ENCODE results near the gene TSPAN3. TPM values are rescaled to one million over a fixed set of nuclear protein-coding genes. Genes with fewer than 3 reads are reported as not detected.
A peak's percentile ranks its signal among the peaks of the same experiment; 100 is the strongest.

The TSPAN3 gene
- total RNA-seq, 4 donors from 2014 or later = 34.0 to 115 (median 93.0) TPM

DNA sequence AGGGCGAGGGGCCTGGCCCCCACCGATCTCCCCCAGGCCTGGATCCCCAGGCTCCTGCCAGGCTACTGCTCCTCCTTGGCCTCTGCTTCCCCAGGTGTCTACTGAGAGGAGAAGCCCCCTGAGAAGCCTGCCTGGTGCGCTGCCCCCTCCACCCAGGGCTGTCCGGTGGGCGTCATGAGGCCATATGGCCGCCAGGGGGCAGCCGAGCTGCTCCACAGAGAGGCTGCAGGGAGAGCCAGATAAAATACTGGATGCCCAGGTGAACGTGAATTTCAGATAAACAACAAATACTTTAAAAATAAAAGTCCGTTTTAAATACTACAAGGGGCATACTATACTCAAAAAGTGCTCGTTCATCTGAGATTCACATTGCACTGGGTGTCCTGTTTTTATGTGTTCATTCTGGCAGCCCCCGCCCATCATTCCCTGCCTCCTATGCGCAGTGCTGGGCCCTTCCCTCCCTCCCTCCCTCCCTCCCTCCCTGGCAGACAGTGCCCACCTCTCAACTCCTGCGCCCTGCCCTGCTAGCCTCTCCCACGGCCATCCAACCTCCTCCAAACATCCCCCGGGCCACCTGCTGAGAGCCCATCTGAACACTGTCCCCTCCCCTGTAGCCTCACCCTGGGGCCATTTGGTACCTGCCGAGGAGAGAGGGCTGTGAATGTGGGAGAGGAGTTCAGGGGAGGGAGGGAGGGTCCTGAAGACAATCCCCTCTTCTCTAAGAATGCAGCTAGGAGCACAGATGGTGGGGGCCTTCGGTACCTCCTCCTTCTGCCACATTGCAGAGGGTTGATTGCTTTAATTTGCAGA is 46.4 kb downstream of the TSPAN3 start:
- 28% methylated on average over 16 of the region's 17 CpGs for WGBS
- peak; percentile 68 to 76 for DNase-seq (ENCODE audit: low spot score in 2 of 2)
- Histone ChIP-seq H3K27me3 (no peaks in the 10 kb centered on the region), H3K4me3 (no peak overlapping the region), H3K9me3 (no peaks in the 10 kb centered on the region), H3K36me3 (no peaks in the 10 kb centered on the region), H3K4me1 (no peaks in the 10 kb centered on the region), H3K27ac (no peak overlapping the region)
- TF ChIP-seq CTCF (IDR thresholded peaks at IDR 0.05) = peak; percentile 92 to 95
- no peak for TF ChIP-seq POLR2AphosphoS5 (IDR thresholded peaks at IDR 0.05)
- no peak for TF ChIP-seq POLR2A (IDR thresholded peaks at IDR 0.05)
- no peak for TF ChIP-seq EP300 (IDR thresholded peaks at IDR 0.05)

- Histone ChIP-seq H3K9me3 (no peaks in the 10 kb centered on the region), H3K27me3 (no peaks in the 10 kb centered on the region), H3K27ac (no peak overlapping the region), H3K36me3 (no peaks in the 10 kb centered on the region), H3K4me1 (no peaks in the 10 kb centered on the region), H3K4me3 (no peak overlapping the region)
- WGBS = 65% methylated on average over 20 of the region's 20 CpGs
- TF ChIP-seq POLR2A (IDR thresholded peaks at IDR 0.05) (no peak), EP300 (IDR thresholded peaks at IDR 0.05) (no peak), POLR2AphosphoS5 (IDR thresholded peaks at IDR 0.05) (no peak), CTCF (IDR thresholded peaks at IDR 0.05) (no peak)
- DNase-seq (ENCODE audit: low spot score in 2 of 2) = peak; percentile 60 to 72
Observed at GRCh38 chr15:77023576-77024272, 47.2 kb downstream of the TSPAN3 start.

GRCh38 chr15:77022646-77023575 is 48.0 kb downstream of the TSPAN3 start:
- no peak overlapping the region for H3K27ac ChIP-seq
- WGBS = 93% methylated on average over 14 of the region's 14 CpGs
- peak in 1 of 2 donors; percentile 66 for DNase-seq (ENCODE audit: low spot score in 2 of 2)

DNA sequence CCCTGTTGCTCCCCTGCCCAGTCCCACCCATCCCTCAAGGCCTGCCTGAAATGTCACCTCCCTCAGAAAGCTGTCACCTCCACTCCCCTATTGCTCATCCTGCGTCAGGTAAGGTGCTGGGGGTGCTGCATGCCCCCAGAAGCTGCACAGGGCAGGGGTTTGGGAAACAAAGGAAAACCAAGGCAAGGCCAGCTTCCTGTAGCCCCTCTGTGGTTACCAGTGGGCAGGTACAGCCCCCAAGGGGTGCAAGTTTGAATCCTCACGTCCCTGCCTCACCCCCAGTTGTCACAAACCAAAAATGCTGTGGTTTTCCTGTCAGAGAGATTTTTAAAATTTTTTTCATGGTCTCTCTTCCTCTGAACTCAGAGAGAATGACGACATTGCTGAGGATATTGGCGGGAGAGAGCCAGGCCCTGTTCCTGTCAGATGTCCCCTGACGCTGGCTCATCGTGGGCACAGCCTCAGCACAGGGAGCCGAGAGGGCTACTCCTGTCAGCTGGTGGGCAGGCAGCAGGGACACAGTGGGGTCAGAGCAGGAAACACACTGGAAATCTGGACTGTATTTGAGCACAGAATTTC is 49.0 kb downstream of the TSPAN3 start:
- Histone ChIP-seq H3K4me1 (no peaks in the 10 kb centered on the region), H3K27ac (no peak overlapping the region), H3K9me3 (no peaks in the 10 kb centered on the region), H3K27me3 (no peaks in the 10 kb centered on the region), H3K4me3 (no peak overlapping the region), H3K36me3 (no peaks in the 10 kb centered on the region)
- 62% methylated on average over 7 of the region's 7 CpGs for whole genome bisulfite sequencing
- DNase-seq (ENCODE audit: low spot score in 2 of 2) = no peak
- TF ChIP-seq EP300 (IDR thresholded peaks at IDR 0.05) = no peak
- no peak for TF ChIP-seq POLR2A (IDR thresholded peaks at IDR 0.05)
- TF ChIP-seq CTCF (IDR thresholded peaks at IDR 0.05) = no peak
- no peak for TF ChIP-seq POLR2AphosphoS5 (IDR thresholded peaks at IDR 0.05)

More at GRCh38 chr15:77022646-77023575, 48.0 kb downstream of the TSPAN3 start:
- no peaks in the 10 kb centered on the region for H3K36me3 ChIP-seq
- H3K27me3 ChIP-seq = no peaks in the 10 kb centered on the region
- H3K4me1 ChIP-seq = no peaks in the 10 kb centered on the region
- H3K4me3 ChIP-seq = no peak overlapping the region
- no peak for TF ChIP-seq POLR2A (IDR thresholded peaks at IDR 0.05)
- TF ChIP-seq EP300 (IDR thresholded peaks at IDR 0.05) = no peak
- no peak for TF ChIP-seq CTCF (IDR thresholded peaks at IDR 0.05)
- TF ChIP-seq POLR2AphosphoS5 (IDR thresholded peaks at IDR 0.05) = no peak
- H3K9me3 ChIP-seq = no peaks in the 10 kb centered on the region
